ENCODE data around the gene ZFP92.
"Not testable (repeated sequence)": the region's sequence is repeated elsewhere in the genome, so short reads cannot be mapped to it uniquely, and the experiment has no call there.

- TF ChIP-seq CTCF (IDR thresholded peaks at IDR 0.05; ENCODE audit: borderline replicate concordance, extremely low read depth, low read length, poor library complexity, severe bottlenecking); EZH2 (IDR thresholded peaks at IDR 0.05; ENCODE audit: borderline replicate concordance, low read depth, low read length, severe bottlenecking): not testable (repeated sequence)
These were observed 6.9 kb upstream of the ZFP92 start for GRCh38 chrX:153404333-153404732.
